Esophagus squamous epithelium (tissue), 5 donors: ENCODE measurements around the gene NPM1. TPM values are rescaled to one million over a fixed set of nuclear protein-coding genes. Genes with fewer than 3 reads are reported as not detected.

ENCODE experiments used
- DNase-seq: peaks from one replicate; lab custom pipeline; 2025; lab: John Stamatoyannopoulos, UW
- H3K27ac ChIP-seq, 4 donors: fragments of 200-600 bp; sonication (generic); one replicate each; pipeline ENCODE4 v1.5.1; 2016 to 2019; ENCODE audit warnings: mild to moderate bottlenecking in 1 of 4
- H3K27me3 ChIP-seq, 4 donors: fragments of 200-600 bp; sonication (generic); 1 replicate in 3 of 4; 2 replicates in 1 of 4; pipeline versions ENCODE4 v1.5.1 to v1.6.0; 2017 to 2021; ENCODE audit warnings: antibody characterized with exemption in 1 of 4
- H3K36me3 ChIP-seq, 3 donors: fragments of 200-600 bp; sonication (generic); one replicate each; pipeline ENCODE4 v1.5.1; 2016 to 2019
- H3K4me1 ChIP-seq, 3 donors: fragments of 200-600 bp; sonication (generic); one replicate each; pipeline ENCODE4 v1.5.1; 2017 to 2019
- H3K4me3 ChIP-seq, 4 donors: fragments of 200-600 bp; sonication (generic); 1 replicate in 3 of 4; 2 replicates in 1 of 4; pipeline ENCODE4 v1.5.1; 2016 to 2019; ENCODE audit warnings: mild to moderate bottlenecking in 2 of 4, moderate library complexity in 1 of 4
- H3K9me3 ChIP-seq, 3 donors: fragments of 200-600 bp; sonication (generic); one replicate each; pipeline ENCODE4 v1.5.1; 2016 to 2019
- POLR2A ChIP-seq, 4 donors: fragments of 450-650 bp; IDR thresholded peaks; one replicate each; pipeline ENCODE4 v1.6.1; 2017; ENCODE audit warnings: antibody characterized with exemption in 4 of 4, mild to moderate bottlenecking in 4 of 4, moderate library complexity in 3 of 4
- WGBS, 2 donors: methylation state at CpG; one replicate each; pipeline ENCODE4 v1.1.5; 2018; 5-methylcytosine and 5-hydroxymethylcytosine counted together
- intact Hi-C: fragments of 100-400 bp; cut with DNase I; formaldehyde crosslinking; loops from one replicate; pipeline ENCODE4 v1.15.0; 2022
- total RNA-seq, 4 donors: library from RNA; depleted of rRNA; stranded (reverse); fragments of >200 nt; gene quantifications; one replicate each; pipeline ENCODE4 v1.1.0, GENCODE V29; 2016
- TF ChIP-seq, protein P1 (sequence below), 6 experiments: fragments of 450-650 bp in 4 of 6; fragments of 200-600 bp in 2 of 6; sonication (generic) in 2 of 6; IDR thresholded peaks; one replicate each; pipeline ENCODE4 v1.5.1; 2016 to 2019; ENCODE audit warnings: antibody characterized with exemption in 6 of 6, mild to moderate bottlenecking in 4 of 6, moderate library complexity in 4 of 6
- donor health status: DM: yes; HTN: yes; CAD: no.

Gene NPM1
- total RNA-seq, 4 donors from 2014 or later: 394 to 1,052 (median 904) TPM

DNA sequence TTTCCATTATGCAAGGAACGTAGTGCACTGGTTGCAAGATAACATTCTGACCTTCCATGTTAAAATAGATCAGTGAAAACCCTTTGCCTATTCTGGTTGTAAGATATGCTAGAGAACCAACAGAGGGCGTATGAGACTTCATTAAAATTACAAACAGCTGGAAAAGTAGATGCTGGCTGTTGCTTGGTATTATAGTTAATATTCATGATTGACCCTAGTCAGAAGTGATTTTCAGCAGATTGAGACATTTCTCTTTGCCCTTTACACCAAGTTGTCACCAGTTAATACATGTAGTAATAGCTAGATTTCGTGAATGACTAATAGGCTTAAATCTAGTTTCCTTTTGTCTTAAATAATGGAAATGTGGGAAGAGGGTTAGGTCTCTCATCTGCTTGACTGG lies 18.0 kb downstream of the NPM1 start:
- Histone ChIP-seq H3K9me3 (no peaks in the 10 kb centered on the region), H3K4me3 (no peak overlapping the region), H3K36me3 (peaks cover 10 to 74% (median 44%) of the 10 kb centered on the region in 3 donors), H3K27me3 (no peaks in the 10 kb centered on the region), H3K27ac (no peak overlapping the region), H3K4me1 (peaks cover 0 to 20% (median 0%) of the 10 kb centered on the region in 3 donors)
- no peak for TF ChIP-seq POLR2A (IDR thresholded peaks at IDR 0.05)
- TF ChIP-seq, protein P1, sequence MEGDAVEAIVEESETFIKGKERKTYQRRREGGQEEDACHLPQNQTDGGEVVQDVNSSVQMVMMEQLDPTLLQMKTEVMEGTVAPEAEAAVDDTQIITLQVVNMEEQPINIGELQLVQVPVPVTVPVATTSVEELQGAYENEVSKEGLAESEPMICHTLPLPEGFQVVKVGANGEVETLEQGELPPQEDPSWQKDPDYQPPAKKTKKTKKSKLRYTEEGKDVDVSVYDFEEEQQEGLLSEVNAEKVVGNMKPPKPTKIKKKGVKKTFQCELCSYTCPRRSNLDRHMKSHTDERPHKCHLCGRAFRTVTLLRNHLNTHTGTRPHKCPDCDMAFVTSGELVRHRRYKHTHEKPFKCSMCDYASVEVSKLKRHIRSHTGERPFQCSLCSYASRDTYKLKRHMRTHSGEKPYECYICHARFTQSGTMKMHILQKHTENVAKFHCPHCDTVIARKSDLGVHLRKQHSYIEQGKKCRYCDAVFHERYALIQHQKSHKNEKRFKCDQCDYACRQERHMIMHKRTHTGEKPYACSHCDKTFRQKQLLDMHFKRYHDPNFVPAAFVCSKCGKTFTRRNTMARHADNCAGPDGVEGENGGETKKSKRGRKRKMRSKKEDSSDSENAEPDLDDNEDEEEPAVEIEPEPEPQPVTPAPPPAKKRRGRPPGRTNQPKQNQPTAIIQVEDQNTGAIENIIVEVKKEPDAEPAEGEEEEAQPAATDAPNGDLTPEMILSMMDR (IDR thresholded peaks at IDR 0.05): peak in 2 of 6 experiments; percentile 6 to 40
- DNase-seq: no peak
- 33 to 51% methylated on average over 3 of the region's 3 CpGs for WGBS, 2 donors
- intact Hi-C loops: no loop called here

DNA sequence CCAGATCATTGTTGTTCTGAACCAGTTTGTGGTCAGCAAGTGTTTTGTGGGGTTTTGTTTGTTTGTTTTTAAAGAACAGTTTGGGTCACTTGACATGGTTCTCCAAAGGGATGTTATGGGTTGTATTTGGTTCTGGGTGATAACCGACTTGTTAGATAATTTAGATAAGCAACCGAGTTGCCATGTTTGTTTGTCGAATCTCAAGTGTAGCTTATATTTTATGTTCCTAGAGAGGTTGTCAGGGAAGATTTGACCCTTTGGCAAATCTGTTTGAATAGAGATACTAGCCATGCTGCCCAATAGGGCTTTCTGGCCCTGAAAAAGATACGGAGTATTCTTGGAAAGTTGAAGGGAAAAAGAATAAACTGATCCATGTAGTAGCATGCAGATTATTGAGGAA lies 19.6 kb downstream of the NPM1 start:
- Histone ChIP-seq H3K36me3 (peaks cover 6 to 77% (median 41%) of the 10 kb centered on the region in 3 donors), H3K4me1 (peaks cover 0 to 20% (median 0%) of the 10 kb centered on the region in 3 donors), H3K27ac (no peak overlapping the region), H3K9me3 (no peaks in the 10 kb centered on the region), H3K27me3 (no peaks in the 10 kb centered on the region), H3K4me3 (no peak overlapping the region)
- WGBS, 2 donors: 74 to 83% methylated on average over 4 of the region's 4 CpGs
- intact Hi-C loops: no loop called here
- DNase-seq: no peak
- no peak for TF ChIP-seq POLR2A (IDR thresholded peaks at IDR 0.05)
- TF ChIP-seq, protein P1 (IDR thresholded peaks at IDR 0.05): no peak

DNA sequence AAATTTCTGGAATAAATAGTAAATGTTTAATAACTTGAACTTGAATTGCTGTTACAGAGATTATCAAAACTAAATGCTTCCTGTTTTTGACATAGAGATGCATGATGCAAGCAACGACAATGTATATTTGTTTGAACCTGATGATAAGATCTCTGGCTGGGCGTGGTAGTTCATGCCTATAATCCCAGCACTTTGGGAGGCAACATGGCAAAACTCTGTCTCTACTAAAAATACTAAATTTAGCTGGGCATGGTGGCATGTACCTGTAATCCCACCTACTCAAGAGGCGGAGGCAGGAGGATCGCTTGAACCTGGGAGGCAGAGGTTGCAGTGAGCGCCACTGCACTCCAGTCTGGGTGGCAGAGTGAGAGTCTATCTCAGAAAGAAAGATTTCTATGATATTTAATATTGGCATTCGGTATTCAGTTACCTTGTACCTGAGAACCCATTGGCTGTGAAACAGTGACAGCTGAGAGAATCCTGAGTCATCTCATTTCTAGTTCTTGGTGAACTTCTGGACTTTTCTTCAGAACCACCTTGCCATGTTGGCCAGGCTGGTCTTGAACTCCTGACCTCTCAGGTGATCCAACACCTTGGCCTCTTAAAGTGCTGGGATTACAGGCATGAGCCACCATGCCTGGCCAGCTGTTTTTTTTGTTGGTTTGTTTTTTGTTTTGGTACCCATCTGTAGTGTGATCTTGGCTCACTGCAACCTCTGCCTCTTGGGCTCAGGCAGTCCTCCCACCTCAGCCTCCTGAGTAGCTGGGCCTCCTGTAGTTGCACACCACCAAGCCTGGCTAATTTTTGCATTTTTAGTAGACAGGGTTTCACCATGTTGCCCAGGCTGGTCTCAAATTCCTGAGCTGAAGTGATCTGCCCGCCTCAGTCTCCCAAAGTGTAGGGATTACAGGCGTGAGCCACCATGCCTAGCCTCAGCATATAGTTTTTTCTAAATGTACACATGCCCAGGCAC lies 21.8 kb downstream of the NPM1 start:
- Histone ChIP-seq H3K4me3 (no peak overlapping the region), H3K27me3 (no peaks in the 10 kb centered on the region), H3K4me1 (peaks cover 0 to 20% (median 0%) of the 10 kb centered on the region in 3 donors), H3K36me3 (peaks cover 6 to 99% (median 48%) of the 10 kb centered on the region in 3 donors), H3K9me3 (no peaks in the 10 kb centered on the region), H3K27ac (peak overlapping the region in 1 of 4 donors; percentile 7)
- intact Hi-C loops: no loop called here
- TF ChIP-seq, protein P1 (IDR thresholded peaks at IDR 0.05): no peak
- TF ChIP-seq POLR2A (IDR thresholded peaks at IDR 0.05): no peak
- DNase-seq: no peak
- 83 to 85% methylated on average over 6 of the region's 8 CpGs for WGBS, 2 donors

DNA sequence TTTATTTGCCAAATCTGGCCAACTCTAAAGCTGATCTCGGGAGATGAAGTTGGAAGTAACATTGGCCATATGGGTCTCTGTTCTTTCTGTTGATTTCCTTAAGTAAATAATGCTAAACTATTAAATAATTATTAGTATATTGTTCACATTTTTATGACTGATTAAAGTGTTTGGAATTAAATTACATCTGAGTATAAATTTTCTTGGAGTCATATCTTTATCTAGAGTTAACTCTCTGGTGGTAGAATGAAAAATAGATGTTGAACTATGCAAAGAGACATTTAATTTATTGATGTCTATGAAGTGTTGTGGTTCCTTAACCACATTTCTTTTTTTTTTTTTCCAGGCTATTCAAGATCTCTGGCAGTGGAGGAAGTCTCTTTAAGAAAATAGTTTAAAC lies 22.5 kb downstream of the NPM1 start:
- TF ChIP-seq, protein P1 (IDR thresholded peaks at IDR 0.05): no peak
- Histone ChIP-seq H3K4me3 (no peak overlapping the region), H3K4me1 (peaks cover 0 to 20% (median 0%) of the 10 kb centered on the region in 3 donors), H3K36me3 (peaks cover 6 to 94% (median 47%) of the 10 kb centered on the region in 3 donors), H3K27ac (no peak overlapping the region), H3K9me3 (no peaks in the 10 kb centered on the region), H3K27me3 (no peaks in the 10 kb centered on the region)
- intact Hi-C loops: no loop called here
- DNase-seq: no peak
- 21 to 50% methylated on average over 1 of the region's 1 CpG for WGBS, 2 donors

DNA sequence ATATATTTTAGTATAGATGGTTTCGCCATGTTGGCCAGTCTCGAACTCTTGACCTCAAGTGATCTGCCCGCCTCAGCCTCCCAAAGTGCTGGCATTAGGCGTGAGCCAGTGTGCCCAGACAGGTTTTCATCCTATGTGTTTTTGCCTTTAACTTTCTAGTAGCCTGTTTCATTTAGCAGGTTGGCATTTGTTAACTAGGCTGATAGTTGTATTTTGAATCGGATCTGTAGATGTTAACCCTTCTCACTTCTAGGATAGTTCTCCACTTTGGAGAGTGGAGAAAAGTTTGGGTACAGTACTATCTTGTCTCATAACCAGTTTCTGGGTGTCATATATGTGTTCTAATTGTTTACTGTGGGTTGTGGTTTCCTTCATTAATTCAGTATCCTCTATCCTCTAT lies 24.5 kb downstream of the NPM1 start:
- WGBS, 2 donors: 86 to 88% methylated on average over 5 of the region's 5 CpGs
- Histone ChIP-seq H3K4me3 (no peak overlapping the region), H3K4me1 (peaks cover 0 to 20% (median 0%) of the 10 kb centered on the region in 3 donors), H3K9me3 (no peaks in the 10 kb centered on the region), H3K27me3 (no peaks in the 10 kb centered on the region), H3K36me3 (peaks cover 6 to 74% (median 32%) of the 10 kb centered on the region in 3 donors), H3K27ac (no peak overlapping the region)
- DNase-seq: no peak
- intact Hi-C loops: no loop called here
- TF ChIP-seq, protein P1 (IDR thresholded peaks at IDR 0.05): no peak
- no peak for TF ChIP-seq POLR2A (IDR thresholded peaks at IDR 0.05)
